GM12865 (cell line): Measurements from ENCODE around the gene TARS1.

Experiments
- DNase-seq: peaks from one replicate; pipeline ENCODE4 v3.0.0; 2010; ENCODE audit warnings: low read depth
- H3K4me3 ChIP-seq: 2 replicates; pipeline ENCODE4 v1.5.1; 2011; ENCODE audit warnings: mild to moderate bottlenecking, low read depth, low read length, control low read depth
- CTCF ChIP-seq: IDR thresholded peaks from 2 replicates; pipeline ENCODE4 v1.5.1; 2011; ENCODE audit warnings: low read length, control low read depth, low read depth, inconsistent platforms; ENCODE audit not compliant: insufficient read depth; ENCODE audit errors: missing control alignments

TARS1 gene

GRCh38 chr5:33409435-33410170 lies 31.2 kb upstream of the TARS1 start:
- no peak overlapping the region for H3K4me3 ChIP-seq
- DNase-seq: no peak
- TF ChIP-seq CTCF: no peak

GRCh38 chr5:33410221-33410620 lies 30.5 kb upstream of the TARS1 start:
- TF ChIP-seq CTCF: no peak
- H3K4me3 ChIP-seq: no peak overlapping the region
- no peak for DNase-seq

GRCh38 chr5:33411498-33411897 lies 29.3 kb upstream of the TARS1 start:
- no peak for DNase-seq
- no peak overlapping the region for H3K4me3 ChIP-seq
- no peak for TF ChIP-seq CTCF

GRCh38 chr5:33415811-33416354 lies 24.9 kb upstream of the TARS1 start:
- no peak overlapping the region for H3K4me3 ChIP-seq
- no peak for DNase-seq
- TF ChIP-seq CTCF: no peak

- no peak for DNase-seq
- TF ChIP-seq CTCF: no peak
- H3K4me3 ChIP-seq: no peak overlapping the region
Measured at GRCh38 chr5:33417632-33418031, 23.1 kb upstream of the TARS1 start.

GRCh38 chr5:33420946-33421345 lies 19.8 kb upstream of the TARS1 start:
- no peak for TF ChIP-seq CTCF
- no peak for DNase-seq

GRCh38 chr5:33422191-33422590 lies 18.6 kb upstream of the TARS1 start:
- no peak for TF ChIP-seq CTCF
- no peak overlapping the region for H3K4me3 ChIP-seq
- DNase-seq: no peak

More at GRCh38 chr5:33420946-33421345, 19.8 kb upstream of the TARS1 start:
- no peak overlapping the region for H3K4me3 ChIP-seq
